Endodermal cell (in vitro differentiated cells): ENCODE data around the gene TRIM46. TPM values are rescaled to one million over a fixed set of nuclear protein-coding genes. Genes with fewer than 3 reads are reported as not detected.

Experiments
- DNase-seq: peaks from one replicate; pipeline ENCODE4 v3.0.0-alpha.2; 2017
- H3K27ac ChIP-seq: 2 replicates; pipeline ENCODE4 v1.5.1; 2013; ENCODE audit warnings: mild to moderate bottlenecking, low read depth, low read length, moderate library complexity
- H3K27me3 ChIP-seq: 2 replicates; pipeline ENCODE4 v1.6.1; 2013; ENCODE audit warnings: mild to moderate bottlenecking, low read length, moderate library complexity; ENCODE audit not compliant: insufficient read depth, control insufficient read depth, poor library complexity, severe bottlenecking
- H3K36me3 ChIP-seq: 2 replicates; pipeline ENCODE4 v1.7.0; 2013; ENCODE audit warnings: mild to moderate bottlenecking, low read length, moderate library complexity; ENCODE audit not compliant: control insufficient read depth, insufficient read depth
- H3K4me1 ChIP-seq: one replicate; pipeline ENCODE4 v1.7.0; 2013; ENCODE audit warnings: low read length; ENCODE audit not compliant: control insufficient read depth, insufficient read depth
- H3K4me3 ChIP-seq: 2 replicates; pipeline ENCODE4 v1.5.1; 2013; ENCODE audit warnings: mild to moderate bottlenecking, low read length, moderate library complexity
- H3K9ac ChIP-seq: 2 replicates; pipeline ENCODE4 v1.6.1; 2013; ENCODE audit warnings: mild to moderate bottlenecking, low read length, moderate library complexity; ENCODE audit not compliant: poor library complexity, severe bottlenecking; ENCODE audit errors: extremely low read depth
- H3K9me3 ChIP-seq: 2 replicates; pipeline ENCODE4 v1.6.1; 2013; ENCODE audit warnings: mild to moderate bottlenecking, low read length, moderate library complexity; ENCODE audit not compliant: control insufficient read depth
- H3K27ac Mint-ChIP-seq: 2 replicates; pipeline ENCODE4 v1.8.0; 2020; ENCODE audit warnings: mixed read lengths
- H3K27me3 Mint-ChIP-seq: 2 replicates; pipeline ENCODE4 v1.8.0; 2021; ENCODE audit warnings: mild to moderate bottlenecking, mixed read lengths; ENCODE audit not compliant: insufficient read depth
- H3K36me3 Mint-ChIP-seq: 2 replicates; pipeline ENCODE4 v1.8.0; 2020; ENCODE audit warnings: low read depth, mixed read lengths
- H3K4me1 Mint-ChIP-seq: 2 replicates; pipeline ENCODE4 v1.8.0; 2020; ENCODE audit warnings: mixed read lengths
- H3K4me3 Mint-ChIP-seq: 2 replicates; pipeline ENCODE4 v1.8.0; 2020; ENCODE audit warnings: mild to moderate bottlenecking, moderate library complexity, mixed read lengths
- H3K9me3 Mint-ChIP-seq: 2 replicates; pipeline ENCODE4 v1.8.0; 2020; ENCODE audit warnings: mild to moderate bottlenecking, mixed read lengths
- WGBS, 2 experiments: methylation state at CpG; one replicate each; pipeline versions ENCODE4 v1.1.5 to v1.1.7; 2013; ENCODE audit warnings: missing lambda C conversion rate in 2 of 2, mixed read lengths in 1 of 2; ENCODE audit not compliant: insufficient coverage in 1 of 2, insufficient read length in 1 of 2; 5-methylcytosine and 5-hydroxymethylcytosine counted together
- total RNA-seq, 2 donors: library from RNA; stranded (reverse); fragmentation: NEBNext Ultra II Directional in 1 of 2; extraction: Animal tissue kit (Norgen Biotek cat#: 25700) in 1 of 2; gene quantifications; 2 replicates in 1 of 2; 3 replicates in 1 of 2; pipeline ENCODE4 v1.2.1, GENCODE V29; 2021
- TF ChIP-seq, protein P1 (sequence below): fragments of 200-600 bp; sonication (generic); conservative IDR thresholded peaks from 2 replicates; pipeline ENCODE4 v1.5.0; 2021; ENCODE audit warnings: antibody characterized with exemption, mild to moderate bottlenecking

The TRIM46 gene
- total RNA-seq, 2 donors from 2014 or later: 5.1 to 7.1 TPM

DNA sequence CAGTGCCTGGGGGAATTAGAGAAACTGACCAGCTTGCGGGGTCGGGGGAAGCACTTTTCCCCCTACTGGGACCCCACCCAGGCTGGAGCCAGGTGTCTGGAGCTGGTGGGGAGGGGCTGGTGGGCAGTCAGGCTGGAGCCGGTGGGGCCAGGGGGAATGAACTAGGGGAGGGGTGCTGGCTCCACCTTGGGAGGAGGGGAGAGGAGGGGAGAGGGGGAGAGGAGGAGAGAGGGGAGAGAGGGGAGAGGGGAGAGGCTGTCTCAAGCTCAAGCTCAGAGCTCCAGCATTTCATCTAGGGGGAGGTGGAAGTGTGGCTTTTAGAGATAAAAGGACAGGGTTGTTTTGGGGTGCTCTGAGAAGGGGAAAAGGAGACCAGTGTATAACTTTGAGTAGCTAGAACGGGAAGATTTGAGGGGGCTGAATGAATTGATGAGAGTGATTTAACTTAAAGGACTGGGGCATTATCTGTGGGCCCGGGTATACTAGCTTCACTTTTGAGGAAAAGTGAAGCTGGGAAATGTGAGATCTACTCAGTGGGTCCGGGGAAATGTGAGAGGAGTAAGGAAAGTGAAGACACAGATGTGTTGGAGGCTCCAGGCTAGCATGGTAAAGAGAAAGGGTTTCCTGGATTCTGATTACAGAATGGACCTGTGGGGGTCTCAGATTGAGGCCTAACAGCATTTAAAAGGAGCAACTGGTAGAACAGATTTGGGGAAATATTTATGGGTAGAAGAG is 43.2 kb upstream of the TRIM46 start:
- WGBS, 2 experiments: 45 to 64% methylated on average over 3 to 6 of the region's 6 CpGs
- Histone ChIP-seq H3K4me1 (peaks cover 17% of the 10 kb centered on the region), H3K27ac (no peak overlapping the region), H3K27me3 (peaks cover 43% of the 10 kb centered on the region), H3K4me3 (no peak overlapping the region), H3K9ac (no peak overlapping the region), H3K9me3 (no peaks in the 10 kb centered on the region), H3K36me3 (no peaks in the 10 kb centered on the region)
- no peak for DNase-seq
- TF ChIP-seq, protein P1, sequence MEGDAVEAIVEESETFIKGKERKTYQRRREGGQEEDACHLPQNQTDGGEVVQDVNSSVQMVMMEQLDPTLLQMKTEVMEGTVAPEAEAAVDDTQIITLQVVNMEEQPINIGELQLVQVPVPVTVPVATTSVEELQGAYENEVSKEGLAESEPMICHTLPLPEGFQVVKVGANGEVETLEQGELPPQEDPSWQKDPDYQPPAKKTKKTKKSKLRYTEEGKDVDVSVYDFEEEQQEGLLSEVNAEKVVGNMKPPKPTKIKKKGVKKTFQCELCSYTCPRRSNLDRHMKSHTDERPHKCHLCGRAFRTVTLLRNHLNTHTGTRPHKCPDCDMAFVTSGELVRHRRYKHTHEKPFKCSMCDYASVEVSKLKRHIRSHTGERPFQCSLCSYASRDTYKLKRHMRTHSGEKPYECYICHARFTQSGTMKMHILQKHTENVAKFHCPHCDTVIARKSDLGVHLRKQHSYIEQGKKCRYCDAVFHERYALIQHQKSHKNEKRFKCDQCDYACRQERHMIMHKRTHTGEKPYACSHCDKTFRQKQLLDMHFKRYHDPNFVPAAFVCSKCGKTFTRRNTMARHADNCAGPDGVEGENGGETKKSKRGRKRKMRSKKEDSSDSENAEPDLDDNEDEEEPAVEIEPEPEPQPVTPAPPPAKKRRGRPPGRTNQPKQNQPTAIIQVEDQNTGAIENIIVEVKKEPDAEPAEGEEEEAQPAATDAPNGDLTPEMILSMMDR: no peak
- Mint-ChIP-seq H3K36me3 (peaks cover 7% of the 10 kb centered on the region), H3K4me3 (peak overlapping the region; percentile 50), H3K4me1 (peaks cover 41% of the 10 kb centered on the region), H3K9me3 (no peaks in the 10 kb centered on the region), H3K27me3 (peaks cover 65% of the 10 kb centered on the region), H3K27ac (peak overlapping the region; percentile 89)

DNA sequence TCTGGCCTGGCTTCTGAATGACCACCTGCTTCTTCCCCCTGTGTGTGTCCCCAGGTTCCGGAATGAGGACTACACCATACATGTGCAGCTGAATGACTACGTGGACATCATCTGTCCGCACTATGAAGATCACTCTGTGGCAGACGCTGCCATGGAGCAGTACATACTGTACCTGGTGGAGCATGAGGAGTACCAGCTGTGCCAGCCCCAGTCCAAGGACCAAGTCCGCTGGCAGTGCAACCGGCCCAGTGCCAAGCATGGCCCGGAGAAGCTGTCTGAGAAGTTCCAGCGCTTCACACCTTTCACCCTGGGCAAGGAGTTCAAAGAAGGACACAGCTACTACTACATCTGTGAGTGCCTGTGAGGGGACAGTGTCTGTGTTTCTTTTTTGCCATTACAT is 42.4 kb upstream of the TRIM46 start:
- peaks cover 17% of the 10 kb centered on the region for H3K4me1 ChIP-seq
- 94 to 97% methylated on average over 4 to 8 of the region's 8 CpGs for WGBS, 2 experiments
- no peaks in the 10 kb centered on the region for H3K36me3 ChIP-seq
- peaks cover 7% of the 10 kb centered on the region for H3K36me3 Mint-ChIP-seq
- no peak for DNase-seq
- no peak overlapping the region for H3K4me3 ChIP-seq
- no peak overlapping the region for H3K4me3 Mint-ChIP-seq
- peaks cover 58% of the 10 kb centered on the region for H3K27me3 Mint-ChIP-seq
- peaks cover 35% of the 10 kb centered on the region for H3K27me3 ChIP-seq
- H3K27ac ChIP-seq: no peak overlapping the region
- TF ChIP-seq, protein P1: no peak
- H3K9ac ChIP-seq: no peak overlapping the region
- no peak overlapping the region for H3K27ac Mint-ChIP-seq
- H3K9me3 ChIP-seq: no peaks in the 10 kb centered on the region
- H3K4me1 Mint-ChIP-seq: peaks cover 38% of the 10 kb centered on the region
- no peaks in the 10 kb centered on the region for H3K9me3 Mint-ChIP-seq

DNA sequence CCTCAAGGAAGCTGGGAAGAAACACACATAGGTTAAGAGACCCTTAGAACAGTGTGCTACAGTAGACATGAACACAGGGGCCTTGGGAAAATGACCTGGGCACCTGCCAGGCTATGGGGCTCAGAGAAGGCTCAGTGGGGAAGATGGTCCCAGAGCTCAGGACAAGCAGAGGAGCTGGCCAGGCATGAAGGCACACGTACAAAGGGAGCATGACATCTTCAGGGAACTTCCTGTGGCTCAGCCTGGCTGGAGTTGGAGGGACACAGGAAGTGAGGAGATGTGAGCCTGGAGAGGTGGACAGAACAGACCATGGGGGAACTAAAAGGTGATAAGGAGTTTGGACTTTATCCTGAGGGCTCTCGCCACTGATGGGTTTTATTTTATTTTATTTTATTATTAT is 41.8 kb upstream of the TRIM46 start:
- WGBS, 2 experiments: 71 to 76% methylated on average over 1 of the region's 2 CpGs
- Histone ChIP-seq H3K4me3 (no peak overlapping the region), H3K27me3 (peaks cover 29% of the 10 kb centered on the region), H3K9ac (no peak overlapping the region), H3K4me1 (peaks cover 19% of the 10 kb centered on the region), H3K9me3 (no peaks in the 10 kb centered on the region), H3K27ac (no peak overlapping the region), H3K36me3 (no peaks in the 10 kb centered on the region)
- peaks cover 7% of the 10 kb centered on the region for H3K36me3 Mint-ChIP-seq
- no peak overlapping the region for H3K27ac Mint-ChIP-seq
- no peak overlapping the region for H3K4me3 Mint-ChIP-seq
- no peaks in the 10 kb centered on the region for H3K9me3 Mint-ChIP-seq
- TF ChIP-seq, protein P1: no peak
- H3K4me1 Mint-ChIP-seq: peaks cover 40% of the 10 kb centered on the region
- no peak for DNase-seq
- peaks cover 52% of the 10 kb centered on the region for H3K27me3 Mint-ChIP-seq
